Endothelial cell (in vitro differentiated cells): ENCODE results near the gene INO80C. TPM values are rescaled to one million over a fixed set of nuclear protein-coding genes. Genes with fewer than 3 reads are reported as not detected.

ENCODE experiments used
- DNase-seq: peaks from one replicate; pipeline ENCODE4 v3.0.0; 2021; ENCODE audit warnings: low spot score
- H3K27ac Mint-ChIP-seq: one replicate; pipeline ENCODE4 v1.8.0; 2021; ENCODE audit warnings: mixed read lengths, inconsistent platforms; ENCODE audit not compliant: unreplicated experiment
- H3K27me3 Mint-ChIP-seq: one replicate; pipeline ENCODE4 v1.8.0; 2021; ENCODE audit warnings: mild to moderate bottlenecking, moderate library complexity, mixed read lengths, inconsistent platforms; ENCODE audit not compliant: unreplicated experiment
- H3K36me3 Mint-ChIP-seq: one replicate; pipeline ENCODE4 v1.8.0; 2021; ENCODE audit warnings: mild to moderate bottlenecking, low read depth, mixed read lengths, inconsistent platforms; ENCODE audit not compliant: unreplicated experiment
- H3K4me1 Mint-ChIP-seq: one replicate; pipeline ENCODE4 v1.8.0; 2021; ENCODE audit warnings: mild to moderate bottlenecking, mixed read lengths, inconsistent platforms; ENCODE audit not compliant: unreplicated experiment
- H3K4me3 Mint-ChIP-seq: one replicate; pipeline ENCODE4 v1.8.0; 2021; ENCODE audit warnings: mild to moderate bottlenecking, mixed read lengths, inconsistent platforms; ENCODE audit not compliant: unreplicated experiment
- H3K9me3 Mint-ChIP-seq: one replicate; pipeline ENCODE4 v1.8.0; 2021; ENCODE audit warnings: mixed read lengths, inconsistent platforms; ENCODE audit not compliant: unreplicated experiment
- CTCF ChIP-seq: fragments of 200-600 bp; sonication (generic); IDR thresholded peaks from one replicate; pipeline ENCODE4 v1.5.0; 2021; ENCODE audit warnings: antibody characterized with exemption; ENCODE audit not compliant: unreplicated experiment
- long read RNA-seq: library from polyadenylated mRNA; unstranded; transcript quantifications from one replicate; pipeline ENCODE4 v2.0.0, GENCODE V29; 2020; ENCODE audit not compliant: unreplicated experiment
- total RNA-seq: library from RNA; stranded (reverse); fragmentation: NEBNext Ultra II Directional; extraction: Animal tissue kit (Norgen Biotek cat#: 25700); gene quantifications from one replicate; pipeline ENCODE4 v1.2.1, GENCODE V29; 2021; ENCODE audit not compliant: unreplicated experiment

INO80C gene
- total RNA-seq = 29.7 TPM
- long read RNA-seq, transcript INO80C-202 (5 exons, 974 nt) = major isoform, 7 of 9 reads
- long read RNA-seq, partial matches to known transcripts = 0 of 9 reads
- long read RNA-seq, other reads (novel, unspliced or antisense) = 1 of 9 reads

- Mint-ChIP-seq H3K36me3 (peaks cover 3% of the 10 kb centered on the region), H3K4me1 (peaks cover 48% of the 10 kb centered on the region), H3K4me3 (peak within 1 kb of the TSS; percentile 98), H3K27ac (peak within 1 kb of the TSS; percentile 98), H3K27me3 (peaks cover 19% of the 10 kb centered on the region), H3K9me3 (no peaks in the 10 kb centered on the region)
- DNase-seq = peak; percentile 90
- TF ChIP-seq CTCF = no peak
Observed at GRCh38 chr18:35497370-35498197, at the start of gene INO80C. Gene INO80C (minus strand): TSS chr18:35497960. CDS start chr18:35497874, 86 bp downstream.

- no peak overlapping the region for H3K27ac Mint-ChIP-seq
- no peaks in the 10 kb centered on the region for H3K4me1 Mint-ChIP-seq
- H3K36me3 Mint-ChIP-seq = no peaks in the 10 kb centered on the region
- H3K27me3 Mint-ChIP-seq = peaks cover 3% of the 10 kb centered on the region
- no peak for TF ChIP-seq CTCF
- no peak overlapping the region for H3K4me3 Mint-ChIP-seq
- DNase-seq = no peak
- H3K9me3 Mint-ChIP-seq = no peaks in the 10 kb centered on the region
Observed at GRCh38 chr18:35547008-35547605, 49.3 kb upstream of the INO80C start.

- Mint-ChIP-seq H3K4me3 (no peak overlapping the region), H3K27me3 (no peaks in the 10 kb centered on the region), H3K36me3 (no peaks in the 10 kb centered on the region), H3K9me3 (no peaks in the 10 kb centered on the region), H3K27ac (no peak overlapping the region), H3K4me1 (no peaks in the 10 kb centered on the region)
- DNase-seq = no peak
- TF ChIP-seq CTCF = no peak
Observed at GRCh38 chr18:35542356-35542755, 44.6 kb upstream of the INO80C start.

- Mint-ChIP-seq H3K4me3 (no peak overlapping the region), H3K4me1 (no peaks in the 10 kb centered on the region), H3K27me3 (no peaks in the 10 kb centered on the region), H3K27ac (no peak overlapping the region), H3K36me3 (peaks cover 12% of the 10 kb centered on the region), H3K9me3 (peaks cover 11% of the 10 kb centered on the region)
- TF ChIP-seq CTCF = no peak
- no peak for DNase-seq
Observed at GRCh38 chr18:35535297-35535696, 37.5 kb upstream of the INO80C start.
